HG02943 (cell line): ENCODE data around the gene YY1.
"Not testable (repeated sequence)": the region's sequence is repeated elsewhere in the genome, so short reads cannot be mapped to it uniquely, and the experiment has no call there.

Experiments
- ATAC-seq: cut with Tn5 transposase; IDR thresholded peaks from one replicate; pipeline ENCODE4 v1.9.1; 2021; ENCODE audit warnings: mild to moderate bottlenecking, low read depth, moderate library complexity; ENCODE audit not compliant: unreplicated experiment

Gene YY1

GRCh38 chr14:100294213-100294962 is 55.4 kb downstream of the YY1 start:
- no peak for ATAC-seq

- no peak for ATAC-seq
Measured at GRCh38 chr14:100294963-100295330, 56.0 kb downstream of the YY1 start.

GRCh38 chr14:100295376-100296105 is 56.6 kb downstream of the YY1 start:
- ATAC-seq: no peak

GRCh38 chr14:100296106-100296651 is 57.2 kb downstream of the YY1 start:
- ATAC-seq: no peak

GRCh38 chr14:100296729-100297128 is 57.8 kb downstream of the YY1 start:
- ATAC-seq: not testable (repeated sequence)

- peak; percentile 85 for ATAC-seq
Measured at GRCh38 chr14:100297320-100298300, 58.7 kb downstream of the YY1 start.

GRCh38 chr14:100298551-100299237 is 59.8 kb downstream of the YY1 start:
- no peak for ATAC-seq

- no peak for ATAC-seq
Measured at GRCh38 chr14:100299238-100299560, 60.3 kb downstream of the YY1 start.

- no peak for ATAC-seq
Measured at GRCh38 chr14:100302616-100303015, 63.7 kb downstream of the YY1 start.

- no peak for ATAC-seq
Measured at GRCh38 chr14:100303179-100303578, 64.2 kb downstream of the YY1 start.

GRCh38 chr14:100303925-100304324 is 65.0 kb downstream of the YY1 start:
- ATAC-seq: no peak

GRCh38 chr14:100304825-100305323 is 65.9 kb downstream of the YY1 start:
- no peak for ATAC-seq

GRCh38 chr14:100305324-100306100 is 66.6 kb downstream of the YY1 start:
- no peak for ATAC-seq

GRCh38 chr14:100306101-100306997 is 67.4 kb downstream of the YY1 start, which contains the start of gene SLC25A29:
SLC25A29 (minus strand) TSS chr14:100306444; CDS start chr14:100306232, 212 bp downstream.
- ATAC-seq: peak; percentile 79

- ATAC-seq: no peak
Measured at GRCh38 chr14:100306998-100307765, 68.2 kb downstream of the YY1 start.

GRCh38 chr14:100307766-100308426 is 69.0 kb downstream of the YY1 start:
- ATAC-seq: no peak

- not testable (repeated sequence) for ATAC-seq
Measured at GRCh38 chr14:100308427-100308792, 69.5 kb downstream of the YY1 start.
